Brain pericyte (primary cell): ENCODE measurements around the gene DIAPH2.
"Not testable (repeated sequence)": the region's sequence is repeated elsewhere in the genome, so short reads cannot be mapped to it uniquely, and the experiment has no call there.

ENCODE experiments used
- DNase-seq: peaks from one replicate; pipeline ENCODE4 v3.0.0-alpha.2; 2012; ENCODE audit warnings: low read depth, low spot score

DIAPH2 gene

DNA sequence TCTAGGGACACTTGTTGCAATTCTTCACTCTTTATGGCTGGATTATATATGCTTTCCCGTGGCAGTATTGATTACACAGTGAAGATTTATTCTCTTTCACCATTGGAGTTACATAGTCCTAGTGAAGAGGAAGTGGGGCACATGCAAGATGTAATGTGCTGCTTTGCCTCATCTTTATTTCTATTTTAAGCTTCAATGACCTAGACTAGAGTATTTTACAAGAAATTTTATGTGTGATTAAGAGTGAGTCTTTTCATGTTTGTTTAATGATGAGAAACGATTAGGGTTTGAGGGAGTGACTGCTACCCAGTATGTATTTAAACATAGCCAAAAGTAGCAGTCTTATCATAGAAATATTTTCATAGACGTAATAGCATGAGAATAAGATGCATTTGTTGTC, 30.8 kb downstream of the DIAPH2 start:
- DNase-seq: no peak

GRCh38 chrX:96719161-96719875, 34.7 kb downstream of the DIAPH2 start:
- no peak for DNase-seq

GRCh38 chrX:96721354-96721753, 36.7 kb downstream of the DIAPH2 start:
- DNase-seq: no peak

- no peak for DNase-seq
Observed at GRCh38 chrX:96722781-96723180, 38.1 kb downstream of the DIAPH2 start.

- DNase-seq: no peak
Observed at GRCh38 chrX:96729053-96729452, 44.4 kb downstream of the DIAPH2 start.

- DNase-seq: no peak
Observed at GRCh38 chrX:96729868-96730643, 45.4 kb downstream of the DIAPH2 start.

- not testable (repeated sequence) for DNase-seq
Observed at GRCh38 chrX:96731000-96731399, 46.4 kb downstream of the DIAPH2 start.

GRCh38 chrX:96743367-96744073, 58.9 kb downstream of the DIAPH2 start:
- no peak for DNase-seq

- DNase-seq: no peak
Observed at GRCh38 chrX:96752781-96753180, 68.1 kb downstream of the DIAPH2 start.

GRCh38 chrX:96753230-96753629, 68.6 kb downstream of the DIAPH2 start:
- DNase-seq: no peak

GRCh38 chrX:96756491-96756890, 71.8 kb downstream of the DIAPH2 start:
- no peak for DNase-seq

- no peak for DNase-seq
Observed at GRCh38 chrX:96761566-96761965, 76.9 kb downstream of the DIAPH2 start.

GRCh38 chrX:96763608-96764007, 79.0 kb downstream of the DIAPH2 start:
- no peak for DNase-seq

DNA sequence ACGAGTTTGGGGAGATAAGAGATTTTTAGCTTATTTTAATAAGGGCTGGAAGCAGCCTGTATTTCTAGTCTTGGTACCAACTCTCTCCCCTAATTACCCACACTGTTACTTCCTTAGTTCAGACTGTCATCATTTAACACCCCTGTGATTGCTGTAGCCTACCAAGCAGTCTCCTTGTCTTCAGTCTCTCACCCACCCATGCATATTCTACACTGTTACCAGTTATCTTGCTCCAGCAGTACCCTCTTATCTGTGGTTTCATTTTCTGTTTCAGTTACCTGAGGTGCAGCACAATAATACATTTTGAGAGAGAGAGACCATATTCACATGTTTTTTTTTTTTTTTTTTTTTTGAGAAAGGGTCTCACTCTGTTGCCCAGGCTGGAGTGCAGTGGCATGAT, 80.2 kb downstream of the DIAPH2 start:
- no peak for DNase-seq

GRCh38 chrX:96770315-96770714, 85.7 kb downstream of the DIAPH2 start:
- DNase-seq: no peak

DNA sequence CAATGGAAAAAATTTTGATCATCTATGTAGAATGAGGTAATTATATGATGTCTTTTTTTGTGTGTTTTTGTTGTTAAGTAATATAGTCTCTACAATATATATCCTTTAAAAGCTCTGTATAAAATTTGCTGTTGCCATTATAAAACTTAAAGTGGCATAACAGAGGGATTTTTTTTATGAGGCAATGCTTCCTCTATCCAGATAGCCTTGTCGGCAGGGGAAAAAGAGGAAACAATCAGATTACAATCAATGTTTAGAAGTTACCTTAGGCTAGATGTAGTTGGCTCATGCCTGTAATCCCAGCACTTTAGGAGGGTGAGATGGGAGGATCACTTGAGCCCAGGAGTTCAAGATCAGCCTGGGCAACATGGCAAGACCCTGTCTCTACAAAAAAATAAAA, 86.8 kb downstream of the DIAPH2 start:
- DNase-seq: no peak

DNA sequence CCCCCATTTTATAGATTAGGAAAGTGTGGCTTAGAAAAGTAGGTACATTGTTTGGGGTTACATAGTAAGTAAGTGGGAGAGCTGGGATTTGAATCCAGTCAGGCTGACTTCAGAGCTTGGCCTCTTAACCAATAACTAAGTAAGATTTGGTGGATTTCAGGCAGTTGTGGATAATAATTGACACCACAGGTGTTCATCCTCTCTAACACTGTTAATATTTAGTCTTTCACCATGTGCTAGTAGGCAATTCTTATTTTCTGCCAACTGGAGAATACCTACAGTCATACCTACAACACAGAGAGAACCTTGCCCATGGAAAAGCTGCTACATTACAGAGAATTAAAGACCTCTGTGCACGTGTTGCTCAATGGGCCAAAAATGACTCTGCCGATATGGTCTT, 89.5 kb downstream of the DIAPH2 start:
- no peak for DNase-seq

DNA sequence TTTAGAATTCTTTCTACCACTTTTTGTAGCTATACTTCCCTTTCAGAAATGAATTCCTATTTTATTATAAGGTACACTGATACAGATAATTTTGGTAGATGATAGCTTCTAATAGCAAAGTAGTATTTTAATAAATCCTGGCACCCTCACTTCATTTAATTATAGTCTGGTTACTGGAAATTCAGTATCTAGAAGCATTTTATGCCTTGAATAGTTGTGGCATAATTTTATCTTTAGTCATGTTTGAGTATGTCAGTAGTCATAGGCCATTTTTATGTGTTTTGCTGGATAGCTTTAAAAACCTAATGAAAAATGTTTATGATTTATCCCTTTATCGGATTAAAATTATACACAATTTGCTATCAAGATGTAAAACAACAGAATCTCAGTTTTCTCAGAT, 92.3 kb downstream of the DIAPH2 start:
- DNase-seq: no peak

DNA sequence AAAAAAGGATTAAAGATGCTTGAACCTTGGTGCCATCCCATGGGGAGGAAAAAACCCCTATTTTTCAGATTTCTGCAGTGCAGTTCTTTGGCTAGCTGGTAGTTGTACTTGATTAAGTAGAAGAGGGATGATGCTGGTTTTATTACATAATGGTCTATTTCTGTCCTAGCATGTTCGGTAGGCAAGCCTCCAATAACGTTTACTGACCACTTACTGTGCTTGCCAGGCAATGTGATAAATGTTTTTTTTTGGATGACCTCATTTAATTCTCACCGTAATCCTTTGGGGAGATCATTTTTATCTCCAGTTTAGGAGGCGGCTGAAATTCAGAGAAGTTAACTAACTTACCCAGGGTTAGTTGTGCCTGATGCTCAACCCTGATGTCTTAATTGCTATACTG, 106.9 kb downstream of the DIAPH2 start:
- DNase-seq: peak; percentile 2

GRCh38 chrX:96792047-96792446, 107.4 kb downstream of the DIAPH2 start:
- no peak for DNase-seq

DNA sequence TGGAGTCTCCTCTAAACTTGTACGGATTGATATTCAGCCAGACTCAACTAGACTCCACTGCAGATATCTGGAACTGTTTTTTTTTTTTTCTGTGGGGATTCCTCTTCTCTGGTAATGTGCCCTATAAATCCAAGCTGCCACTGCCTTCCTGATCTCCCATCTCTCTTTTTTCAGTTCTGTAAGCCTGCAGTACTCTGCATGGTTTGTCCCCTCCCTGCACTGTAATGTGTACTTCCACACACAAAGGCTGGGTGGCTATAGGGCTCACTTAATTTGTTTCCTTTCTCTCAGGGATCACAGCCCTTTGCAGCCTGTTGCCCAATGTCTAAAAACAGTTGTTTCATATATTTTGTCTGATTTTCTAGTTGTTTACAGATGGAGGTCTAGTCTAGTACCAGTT, 114.3 kb downstream of the DIAPH2 start:
- no peak for DNase-seq

- no peak for DNase-seq
Observed at GRCh38 chrX:96807318-96807717, 122.7 kb downstream of the DIAPH2 start.

DNA sequence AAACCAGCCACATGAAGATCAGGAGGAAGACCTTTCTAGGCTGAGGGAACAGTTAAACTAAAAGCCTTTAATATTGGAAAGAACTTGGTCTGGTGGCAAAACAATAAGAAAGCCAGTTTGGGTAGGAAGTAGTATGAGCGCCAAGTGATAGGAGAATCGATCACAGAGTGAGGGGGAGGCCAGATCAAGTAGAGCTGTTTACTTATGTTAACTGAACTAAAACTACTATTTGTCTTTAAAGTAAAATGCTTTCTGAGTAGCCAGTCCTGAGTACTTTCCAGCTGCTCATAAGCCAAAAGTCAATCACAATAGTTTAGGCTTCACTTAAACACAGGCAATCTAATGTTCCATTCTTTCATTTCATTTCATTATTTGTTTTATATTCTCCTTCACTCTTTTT, 136.3 kb downstream of the DIAPH2 start:
- no peak for DNase-seq
